ENCODE data around the gene CDON.

GRCh38 chr11:125998267-125998666 is 64.4 kb downstream of the CDON start:
- TF ChIP-seq CTCF (IDR thresholded peaks at IDR 0.05) (no peak), BHLHE40 (IDR thresholded peaks at IDR 0.05; ENCODE audit: low read depth, low read length) (no peak), MAX (IDR thresholded peaks at IDR 0.05) (no peak)
